IMR-90 (cell line): ENCODE data around the gene SUPT3H. TPM values are rescaled to one million over a fixed set of nuclear protein-coding genes. Genes with fewer than 3 reads are reported as not detected.

Experiments used
- ATAC-seq: fragments of 200-7000 bp; cut with Tn5 transposase; 2 replicates; pipeline ENCODE4 v1.9.1; 2020; ENCODE audit warnings: low read depth, mild to moderate bottlenecking, moderate library complexity
- BruUV-seq: library from RNA; stranded (reverse); fragments of 400-500 nt; replicated peaks from 2 replicates; lab custom pipeline; 2021; lab: Mats Ljungman, UMichigan
- CTCF ChIA-PET: fragments of 300-600 bp; formaldehyde crosslinking; extraction: SDS; loops from one replicate; lab custom pipeline; 2021; ENCODE audit warnings: antibody characterized with exemption; lab: Yijun Ruan, JAX
- POLR2A ChIA-PET: fragments of 300-600 bp; sonication (Branson Sonifier 250); formaldehyde crosslinking; loops from one replicate; lab custom pipeline; 2022; ENCODE audit warnings: antibody characterized with exemption; ENCODE audit not compliant: unreplicated experiment; lab: Charles Lee
- DNase-seq: peaks from one replicate; pipeline ENCODE4 v3.0.0; 2013
- H2AFZ ChIP-seq: replicated peaks from 2 replicates; pipeline ENCODE3; 2013; ENCODE audit warnings: low read length, mild to moderate bottlenecking; ENCODE audit not compliant: poor library complexity
- H2AK5ac ChIP-seq: 2 replicates; pipeline ENCODE4 v1.6.1; 2013; ENCODE audit warnings: low read depth, low read length, inconsistent platforms
- H2AK9ac ChIP-seq: replicated peaks from 2 replicates; pipeline ENCODE3; 2013; ENCODE audit warnings: mild to moderate bottlenecking, low read depth, low read length, moderate library complexity; ENCODE audit not compliant: poor library complexity
- H2BK120ac ChIP-seq: 2 replicates; pipeline ENCODE4 v1.6.1; 2013; ENCODE audit warnings: low read depth, low read length, inconsistent platforms
- H2BK15ac ChIP-seq: 3 replicates; pipeline ENCODE4 v1.6.1; 2013; ENCODE audit warnings: low read depth, low read length, inconsistent platforms
- H2BK20ac ChIP-seq: 2 replicates; pipeline ENCODE4 v1.6.1; 2013; ENCODE audit warnings: low read depth, mild to moderate bottlenecking, inconsistent platforms, low read length, moderate library complexity
- H2BK5ac ChIP-seq: 2 replicates; pipeline ENCODE4 v1.6.1; 2013; ENCODE audit warnings: mild to moderate bottlenecking, low read depth, low read length, inconsistent platforms; ENCODE audit not compliant: poor library complexity, severe bottlenecking
- H3K14ac ChIP-seq: replicated peaks from 2 replicates; pipeline ENCODE4 v1.6.1; 2013; ENCODE audit warnings: low read depth, low read length, inconsistent platforms
- H3K18ac ChIP-seq: 2 replicates; pipeline ENCODE4 v1.6.1; 2013; ENCODE audit warnings: low read depth, low read length, control low read depth
- H3K23ac ChIP-seq: 2 replicates; pipeline ENCODE4 v1.6.1; 2013; ENCODE audit warnings: low read depth, low read length, inconsistent platforms
- H3K27ac ChIP-seq: 2 replicates; pipeline ENCODE4 v1.5.1; 2013; ENCODE audit warnings: mild to moderate bottlenecking, control low read depth, low read length; ENCODE audit not compliant: insufficient read depth
- H3K27me3 ChIP-seq: 2 replicates; pipeline ENCODE4 v1.6.1; 2013; ENCODE audit warnings: low read length; ENCODE audit not compliant: control insufficient read depth, insufficient read depth
- H3K36me3 ChIP-seq: 2 replicates; pipeline ENCODE4 v1.6.1; 2013; ENCODE audit warnings: low read length, mixed read lengths; ENCODE audit not compliant: control insufficient read depth, insufficient read depth
- H3K4ac ChIP-seq: 2 replicates; pipeline ENCODE4 v1.6.1; 2013; ENCODE audit warnings: low read depth, low read length, inconsistent platforms
- H3K4me1 ChIP-seq: 2 replicates; pipeline ENCODE4 v1.6.1; 2013; ENCODE audit warnings: low read length, mixed read lengths; ENCODE audit not compliant: control insufficient read depth, insufficient read depth
- H3K4me2 ChIP-seq: 2 replicates; pipeline ENCODE4 v1.6.1; 2013; ENCODE audit warnings: low read depth, mild to moderate bottlenecking, control low read depth, low read length, moderate library complexity
- H3K4me3 ChIP-seq: 2 replicates; pipeline ENCODE4 v1.5.1; 2013; ENCODE audit warnings: low read depth, mild to moderate bottlenecking, control low read depth, low read length, moderate library complexity; ENCODE audit not compliant: insufficient read depth
- H3K56ac ChIP-seq: 2 replicates; pipeline ENCODE4 v1.6.1; 2013; ENCODE audit warnings: low read length, inconsistent platforms; ENCODE audit not compliant: insufficient read depth; ENCODE audit errors: extremely low read depth
- H3K79me1 ChIP-seq, 2 experiments: 2 replicates each; pipeline ENCODE4 v1.6.1; 2013; ENCODE audit warnings: low read length in 2 of 2, inconsistent platforms in 1 of 2, low read depth in 1 of 2
- H3K9ac ChIP-seq: 2 replicates; pipeline ENCODE4 v1.6.1; 2013; ENCODE audit warnings: low read depth, low read length, control low read depth
- H3K9me1 ChIP-seq: 2 replicates; pipeline ENCODE4 v1.6.1; 2013; ENCODE audit warnings: low read length, inconsistent platforms; ENCODE audit not compliant: insufficient read depth
- H3K9me3 ChIP-seq: 2 replicates; pipeline ENCODE4 v1.6.1; 2013; ENCODE audit warnings: low read length; ENCODE audit not compliant: control insufficient read depth, insufficient read depth
- H4K20me1 ChIP-seq: 2 replicates; pipeline ENCODE4 v1.6.1; 2013; ENCODE audit warnings: low read length, inconsistent platforms; ENCODE audit not compliant: insufficient read depth
- H4K5ac ChIP-seq: 2 replicates; pipeline ENCODE4 v1.6.1; 2013; ENCODE audit warnings: mild to moderate bottlenecking, low read depth, low read length, control low read depth
- H4K8ac ChIP-seq, 2 experiments: 2 replicates each; pipeline ENCODE4 v1.6.1; 2013; ENCODE audit warnings: low read depth in 2 of 2, low read length in 2 of 2, control low read depth in 1 of 2, inconsistent platforms in 1 of 2
- H4K91ac ChIP-seq: 2 replicates; pipeline ENCODE4 v1.6.1; 2013; ENCODE audit warnings: low read depth, low read length, inconsistent platforms; ENCODE audit not compliant: insufficient read depth
- BHLHE40 ChIP-seq: fragments of 150-350 bp; IDR thresholded peaks from 2 replicates; pipeline ENCODE4 v1.6.1; 2016; ENCODE audit warnings: mild to moderate bottlenecking, low read depth, low read length
- CEBPB ChIP-seq: IDR thresholded peaks from 2 replicates; pipeline ENCODE4 v1.6.1; 2012; ENCODE audit warnings: low read depth, low read length, improper control_type of control experiment
- MAFK ChIP-seq: IDR thresholded peaks from 2 replicates; pipeline ENCODE4 v1.6.1; 2012; ENCODE audit warnings: low read depth, low read length, improper control_type of control experiment
- MAZ ChIP-seq: IDR thresholded peaks from 2 replicates; pipeline ENCODE4 v1.6.1; 2012; ENCODE audit warnings: low read depth, mild to moderate bottlenecking, low read length, improper control_type of control experiment, moderate library complexity, borderline replicate concordance
- NFE2L2 ChIP-seq: fragments of 150-350 bp; IDR thresholded peaks from 2 replicates; pipeline ENCODE4 v1.6.1; 2016; ENCODE audit warnings: low read depth, mild to moderate bottlenecking, low read length
- RCOR1 ChIP-seq: IDR thresholded peaks from 2 replicates; pipeline ENCODE4 v1.6.1; 2012; ENCODE audit warnings: mild to moderate bottlenecking, low read length, improper control_type of control experiment; ENCODE audit not compliant: insufficient replicate concordance
- SMC3 ChIP-seq: fragments of 150-350 bp; IDR thresholded peaks from 2 replicates; pipeline ENCODE4 v1.6.1; 2016; ENCODE audit warnings: low read depth, mild to moderate bottlenecking, antibody characterized with exemption, low read length, moderate library complexity
- WGBS, 2 experiments: methylation state at CpG; one replicate each; pipeline versions ENCODE4 v1.1.5 to v1.1.7; 2013; ENCODE audit warnings: missing lambda C conversion rate in 2 of 2; ENCODE audit not compliant: insufficient read length in 1 of 2; ENCODE audit errors: extremely low coverage in 2 of 2; 5-methylcytosine and 5-hydroxymethylcytosine counted together
- dilution Hi-C: fragments of 300-500 bp; cut with HindIII; formaldehyde crosslinking; loops from one replicate; pipeline ENCODE4 v1.14.3; 2018; ENCODE audit warnings: low sequenced_read_pairs; ENCODE audit not compliant: unreplicated experiment
- in situ Hi-C: fragments of 300-500 bp; cut with MboI; formaldehyde crosslinking; loops from 3 replicates; pipeline ENCODE4 v1.14.3; 2019; ENCODE audit warnings: low sequenced_read_pairs, inconsistent platforms, mixed read lengths
- intact Hi-C: fragments of 100-400 bp; cut with micrococcal nuclease; formaldehyde crosslinking; loops from 2 replicates; pipeline ENCODE4 v1.10.0; 2022
- polyA plus RNA-seq, 3 experiments: library from polyadenylated mRNA; depleted of rRNA; stranded (reverse); fragments of >200 nt; gene quantifications; 2 replicates each; pipeline ENCODE4 v1.2.3, GENCODE V29; 2012; ENCODE audit warnings: low replicate concordance in 1 of 3
- total RNA-seq: library from RNA; depleted of rRNA; stranded (reverse); fragments of >200 nt; gene quantifications from 2 replicates; pipeline ENCODE4 v1.2.3, GENCODE V29; 2012

The SUPT3H gene
- total and polyA plus RNA-seq, 2 of the 4 experiments (the other 2 are of a cell fraction), result 4.5 to 5.0 TPM

GRCh38 chr6:45001663-45002062 is 376.1 kb downstream of the SUPT3H start:
- Histone ChIP-seq H2AK9ac (no peak overlapping the region), H3K27me3 (no peaks in the 10 kb centered on the region), H3K14ac (no peak overlapping the region), H2AK5ac (no peak overlapping the region), H2BK15ac (no peak overlapping the region), H3K56ac (no peak overlapping the region), H4K20me1 (no peaks in the 10 kb centered on the region), H3K4me1 (no peaks in the 10 kb centered on the region), H3K27ac (no peak overlapping the region), H3K4ac (no peak overlapping the region), H2BK120ac (no peak overlapping the region), H3K4me2 (no peak overlapping the region), H4K91ac (no peak overlapping the region), H3K9ac (no peak overlapping the region), H3K4me3 (no peak overlapping the region), H3K79me1 (no peaks in the 10 kb centered on the region), H3K18ac (no peak overlapping the region), H2BK5ac (no peak overlapping the region), H2BK20ac (no peak overlapping the region), H4K8ac (no peak overlapping the region), H3K23ac (no peak overlapping the region), H3K36me3 (no peaks in the 10 kb centered on the region), H3K9me1 (no peaks in the 10 kb centered on the region), H4K5ac (no peak overlapping the region), H2AFZ (no peak overlapping the region), H3K9me3 (no peaks in the 10 kb centered on the region)
- in situ Hi-C loops (no loop called here), intact Hi-C loops (no loop called here), dilution Hi-C loops (no loop called here)
- POLR2A ChIA-PET, result no interaction called here
- no peak for DNase-seq
- CTCF ChIA-PET, result no interaction called here
- no peak for TF ChIP-seq MAFK
- no peak for TF ChIP-seq NFE2L2
- no peak for TF ChIP-seq BHLHE40
- TF ChIP-seq MAZ, result no peak
- no peak for TF ChIP-seq CEBPB
- no peak for TF ChIP-seq SMC3
- no peak for TF ChIP-seq RCOR1
- no TSS peak for BruUV-seq
- no CpG with 5 or more reads among the region's 1 CpG for WGBS, 2 experiments
- ATAC-seq, result no peak
